Renal pelvis (tissue), 4 donors: ENCODE results near the gene GRM1. TPM values are rescaled to one million over a fixed set of nuclear protein-coding genes. Genes with fewer than 3 reads are reported as not detected.
"Not testable (repeated sequence)": the region's sequence is repeated elsewhere in the genome, so short reads cannot be mapped to it uniquely, and the experiment has no call there.

Experiments
- DNase-seq: peaks from one replicate; pipeline ENCODE4 v3.0.0-alpha.2; 2013
- polyA plus RNA-seq, 3 donors: library from polyadenylated mRNA; unstranded; fragments of 120-200 nt; gene quantifications; one replicate each; pipeline ENCODE4 v1.2.1, GENCODE V29; 2013; ENCODE audit not compliant: insufficient read length in 3 of 3

GRM1 gene
- polyA plus RNA-seq, 3 donors, result 0.17 to 0.34 (median 0.27) TPM

GRCh38 chr6:146271163-146271562 is 242.3 kb downstream of the GRM1 start:
- DNase-seq, result not testable (repeated sequence)

- DNase-seq, result no peak
Measured at GRCh38 chr6:146273490-146273889, 244.6 kb downstream of the GRM1 start.

GRCh38 chr6:146277142-146277541 is 248.3 kb downstream of the GRM1 start:
- DNase-seq, result no peak

- no peak for DNase-seq
Measured at GRCh38 chr6:146281651-146282362, 252.9 kb downstream of the GRM1 start.

- DNase-seq, result no peak
Measured at GRCh38 chr6:146282837-146283236, 254.0 kb downstream of the GRM1 start.

GRCh38 chr6:146284311-146284710 is 255.4 kb downstream of the GRM1 start:
- no peak for DNase-seq

GRCh38 chr6:146286961-146287360 is 258.1 kb downstream of the GRM1 start:
- no peak for DNase-seq

GRCh38 chr6:146287691-146288369 is 259.0 kb downstream of the GRM1 start:
- DNase-seq, result no peak

- DNase-seq, result no peak
Measured at GRCh38 chr6:146289816-146290588, 261.1 kb downstream of the GRM1 start.

GRCh38 chr6:146290589-146290901 is 261.7 kb downstream of the GRM1 start:
- no peak for DNase-seq

- no peak for DNase-seq
Measured at GRCh38 chr6:146292506-146292905, 263.6 kb downstream of the GRM1 start.

- no peak for DNase-seq
Measured at GRCh38 chr6:146295695-146296094, 266.8 kb downstream of the GRM1 start.

- no peak for DNase-seq
Measured at GRCh38 chr6:146297815-146298214, 269.0 kb downstream of the GRM1 start.

GRCh38 chr6:146300521-146300920 is 271.7 kb downstream of the GRM1 start:
- no peak for DNase-seq

- DNase-seq, result no peak
Measured at GRCh38 chr6:146301764-146302163, 272.9 kb downstream of the GRM1 start.

GRCh38 chr6:146302994-146303393 is 274.1 kb downstream of the GRM1 start:
- no peak for DNase-seq

- no peak for DNase-seq
Measured at GRCh38 chr6:146304181-146304580, 275.3 kb downstream of the GRM1 start.

GRCh38 chr6:146305092-146305491 is 276.2 kb downstream of the GRM1 start:
- DNase-seq, result no peak

- no peak for DNase-seq
Measured at GRCh38 chr6:146305951-146306350, 277.1 kb downstream of the GRM1 start.

- DNase-seq, result no peak
Measured at GRCh38 chr6:146310628-146311027, 281.8 kb downstream of the GRM1 start.

GRCh38 chr6:146311079-146311478 is 282.2 kb downstream of the GRM1 start:
- DNase-seq, result no peak

- no peak for DNase-seq
Measured at GRCh38 chr6:146312608-146313007, 283.7 kb downstream of the GRM1 start.
